Gastrocnemius medialis (tissue), 4 donors: ENCODE measurements around the gene SIRPB1. TPM values are rescaled to one million over a fixed set of nuclear protein-coding genes. Genes with fewer than 3 reads are reported as not detected.

ENCODE experiments used
- ATAC-seq, 2 donors: fragments of 150-250 bp; one replicate each; pipeline ENCODE4 v1.9.1; 2016
- DNase-seq, 2 donors: peaks; one replicate each; pipeline ENCODE4 v3.0.0-alpha.2; 2019
- H3K27ac ChIP-seq, 4 donors: fragments of 200-600 bp; sonication (generic); 1 replicate in 1 of 4; 2 replicates in 3 of 4; pipeline ENCODE4 v1.5.1; 2016 to 2018; ENCODE audit warnings: mild to moderate bottlenecking in 2 of 4, moderate library complexity in 1 of 4
- H3K27me3 ChIP-seq, 3 donors: fragments of 200-600 bp; sonication (generic) in 2 of 3; 1 replicate in 1 of 3; 2 replicates in 2 of 3; pipeline versions ENCODE4 v1.5.1 to v1.6.0; 2016 to 2019; ENCODE audit warnings: mild to moderate bottlenecking in 1 of 3, moderate library complexity in 1 of 3
- H3K36me3 ChIP-seq, 2 donors: fragments of 200-600 bp; sonication (generic) in 1 of 2; one replicate each; pipeline ENCODE4 v1.5.1; 2017 to 2018
- H3K4me1 ChIP-seq, 2 donors: fragments of 200-600 bp; sonication (generic) in 1 of 2; one replicate each; pipeline ENCODE4 v1.5.1; 2016 to 2017; ENCODE audit warnings: mild to moderate bottlenecking in 2 of 2
- H3K4me3 ChIP-seq, 4 donors: fragments of 200-600 bp; sonication (generic) in 3 of 4; 1 replicate in 1 of 4; 2 replicates in 3 of 4; pipeline ENCODE4 v1.5.1; 2016 to 2019; ENCODE audit warnings: mild to moderate bottlenecking in 2 of 4
- H3K9me3 ChIP-seq, 3 donors: fragments of 200-600 bp; sonication (generic) in 2 of 3; 1 replicate in 1 of 3; 2 replicates in 2 of 3; pipeline ENCODE4 v1.5.1; 2016 to 2019
- CTCF ChIP-seq, 5 experiments: fragments of 450-650 bp in 3 of 5; fragments of 200-600 bp in 2 of 5; sonication (generic) in 2 of 5; IDR thresholded peaks in 4 of 5; conservative IDR thresholded peaks in 1 of 5; 1 replicate in 4 of 5; 2 replicates in 1 of 5; pipeline ENCODE4 v1.5.1; 2016 to 2019; ENCODE audit warnings: antibody characterized with exemption in 5 of 5, mild to moderate bottlenecking in 3 of 5, moderate library complexity in 3 of 5
- POLR2A ChIP-seq, 2 donors: fragments of 450-650 bp; IDR thresholded peaks; one replicate each; pipeline ENCODE4 v1.6.1; 2017; ENCODE audit warnings: antibody characterized with exemption in 2 of 2, mild to moderate bottlenecking in 2 of 2, moderate library complexity in 2 of 2
- in situ Hi-C, 4 donors: fragments of 200-750 bp; cut with MboI; loops; one replicate each; pipeline versions ENCODE4 v1.15.0 to v1.8.0; 2017; ENCODE audit warnings: low sequenced_read_pairs in 4 of 4
- intact Hi-C: fragments of 100-400 bp; cut with DNase I; formaldehyde crosslinking; loops from one replicate; pipeline ENCODE4 v1.15.1; 2023; ENCODE audit warnings: low total_unique reads
- total RNA-seq, 4 donors: library from RNA; depleted of rRNA; stranded (reverse); fragments of >200 nt; gene quantifications; one replicate each; pipeline versions ENCODE4 v1.1.0 to v1.2.3, GENCODE V29; 2016

The SIRPB1 gene
- total RNA-seq, 4 donors from 2014 or later = 0.20 to 4.4 (median 1.8) TPM; not detected in 1

GRCh38 chr20:1600736-1601135 is 19.1 kb downstream of the SIRPB1 start:
- TF ChIP-seq CTCF (IDR thresholded peaks at IDR 0.05 in 4 of 5, conservative IDR thresholded peaks at IDR 0.05 in 1 of 5) (no peak), POLR2A (IDR thresholded peaks at IDR 0.05) (no peak)

GRCh38 chr20:1595333-1595732 is 24.5 kb downstream of the SIRPB1 start:
- H3K4me3 ChIP-seq = no peak overlapping the region
- H3K4me1 ChIP-seq = no peaks in the 10 kb centered on the region
- DNase-seq (no peak), ATAC-seq (no peak)
- intact Hi-C loops (no loop called here), in situ Hi-C loops (no loop called here)
- H3K36me3 ChIP-seq = no peaks in the 10 kb centered on the region
- no peaks in the 10 kb centered on the region for H3K9me3 ChIP-seq
- TF ChIP-seq POLR2A (IDR thresholded peaks at IDR 0.05) (no peak), CTCF (IDR thresholded peaks at IDR 0.05 in 4 of 5, conservative IDR thresholded peaks at IDR 0.05 in 1 of 5) (no peak)
- no peaks in the 10 kb centered on the region for H3K27me3 ChIP-seq
- H3K27ac ChIP-seq = no peak overlapping the region

More at GRCh38 chr20:1600736-1601135, 19.1 kb downstream of the SIRPB1 start:
- H3K36me3 ChIP-seq = no peaks in the 10 kb centered on the region
- intact Hi-C loops (no loop called here), in situ Hi-C loops (no loop called here)
- no peak overlapping the region for H3K27ac ChIP-seq
- H3K9me3 ChIP-seq = no peaks in the 10 kb centered on the region
- H3K4me1 ChIP-seq = no peaks in the 10 kb centered on the region
- H3K4me3 ChIP-seq = no peak overlapping the region
- no peaks in the 10 kb centered on the region for H3K27me3 ChIP-seq
- no peak for DNase-seq
- no peak for ATAC-seq

- in situ Hi-C loops = no loop called here
- intact Hi-C loops = no loop called here
- H3K4me1 ChIP-seq = no peaks in the 10 kb centered on the region
- H3K27me3 ChIP-seq = no peaks in the 10 kb centered on the region
- H3K9me3 ChIP-seq = no peaks in the 10 kb centered on the region
- TF ChIP-seq POLR2A (IDR thresholded peaks at IDR 0.05) (no peak), CTCF (IDR thresholded peaks at IDR 0.05 in 4 of 5, conservative IDR thresholded peaks at IDR 0.05 in 1 of 5) (no peak)
- no peak for DNase-seq
- H3K27ac ChIP-seq = no peak overlapping the region
- no peaks in the 10 kb centered on the region for H3K36me3 ChIP-seq
- no peak overlapping the region for H3K4me3 ChIP-seq
- ATAC-seq = no peak
Observed at GRCh38 chr20:1588533-1589460, 31.0 kb downstream of the SIRPB1 start.

- Histone ChIP-seq H3K4me1 (no peaks in the 10 kb centered on the region), H3K36me3 (no peaks in the 10 kb centered on the region), H3K27ac (no peak overlapping the region), H3K4me3 (no peak overlapping the region), H3K9me3 (no peaks in the 10 kb centered on the region), H3K27me3 (no peaks in the 10 kb centered on the region)
- intact Hi-C loops (no loop called here), in situ Hi-C loops (no loop called here)
- DNase-seq (no peak), ATAC-seq (no peak)
- TF ChIP-seq CTCF (IDR thresholded peaks at IDR 0.05 in 4 of 5, conservative IDR thresholded peaks at IDR 0.05 in 1 of 5) = no peak
- TF ChIP-seq POLR2A (IDR thresholded peaks at IDR 0.05) = no peak
Observed at GRCh38 chr20:1587781-1588532, 31.9 kb downstream of the SIRPB1 start.
